SK-N-MC (cell line): ENCODE results near the gene CDH9.

Source experiments
- EZH2 ChIP-seq: fragments of 200-600 bp; sonication (generic); IDR thresholded peaks from one replicate; pipeline ENCODE4 v1.6.1; 2017; ENCODE audit warnings: antibody characterized with exemption
- POLR2AphosphoS5 ChIP-seq: IDR thresholded peaks from 2 replicates; pipeline ENCODE4 v1.6.1; 2012; ENCODE audit warnings: mild to moderate bottlenecking, low read depth, low read length, borderline replicate concordance

- TF ChIP-seq EZH2 (no peak), POLR2AphosphoS5 (no peak)
Observed at GRCh38 chr5:27007121-27007520, 31.3 kb downstream of the CDH9 start.
